Mucosa of descending colon (tissue), 3 donors: Measurements from ENCODE around the gene CAMKK1. TPM values are rescaled to one million over a fixed set of nuclear protein-coding genes. Genes with fewer than 3 reads are reported as not detected.
A peak's percentile ranks its signal among the peaks of the same experiment; 100 is the strongest.

Experiments
- ATAC-seq: fragments of 200-7000 bp; cut with Tn5 transposase; one replicate; pipeline ENCODE4 v1.9.1; 2020; ENCODE audit warnings: mild to moderate bottlenecking, moderate library complexity
- DNase-seq, 3 donors: peaks; one replicate each; pipeline ENCODE4 v3.0.0-alpha.2; 2020
- H3K36me3 ChIP-seq: fragments of 200-600 bp; one replicate; pipeline ENCODE4 v1.8.0; 2021; ENCODE audit warnings: low read depth, mild to moderate bottlenecking
- H3K4me1 ChIP-seq: fragments of 200-600 bp; one replicate; pipeline ENCODE4 v1.8.0; 2021; ENCODE audit warnings: low read depth, mild to moderate bottlenecking
- H3K4me3 ChIP-seq: fragments of 200-600 bp; one replicate; pipeline ENCODE4 v1.8.0; 2021; ENCODE audit warnings: mild to moderate bottlenecking
- H3K9me3 ChIP-seq: fragments of 200-600 bp; one replicate; pipeline ENCODE4 v1.8.0; 2021; ENCODE audit warnings: mild to moderate bottlenecking
- CTCF ChIP-seq: fragments of 200-600 bp; IDR thresholded peaks from one replicate; pipeline ENCODE4 v1.8.0; 2022; ENCODE audit warnings: antibody characterized with exemption, mild to moderate bottlenecking
- intact Hi-C, 2 donors: fragments of 100-400 bp; cut with DNase I in 1 of 2; cut with micrococcal nuclease in 1 of 2; formaldehyde crosslinking; loops; one replicate each; pipeline versions ENCODE4 v1.11.0 to v1.11.1; 2022; cut with DNase I, micrococcal nuclease
- total RNA-seq, 3 donors: library from RNA; stranded (reverse); fragmentation: NEBNext Ultra II Directional in 2 of 3; extraction: Animal tissue kit (Norgen Biotek cat#: 25700) in 2 of 3; gene quantifications; one replicate each; pipeline versions ENCODE4 v1.2.1 to v1.2.4, GENCODE V29; 2021 to 2023
- donor health status: DM: no; HTN: no; CAD: no; lungs with moderate emphysema.
- donor health status: DM: no; HTN: no; CAD: no.
- donor health status: DM: no; HTN: yes; CAD: no.

Gene CAMKK1
- total RNA-seq, 3 donors from 2014 or later, result 4.8 to 11.6 (median 6.2) TPM

- no peak for DNase-seq
- Histone ChIP-seq H3K9me3 (no peaks in the 10 kb centered on the region), H3K36me3 (no peaks in the 10 kb centered on the region), H3K4me3 (no peak overlapping the region), H3K4me1 (peaks cover 8% of the 10 kb centered on the region)
- TF ChIP-seq CTCF, result no peak
- intact Hi-C loops, result no loop called here
- ATAC-seq, result no peak
These were observed 7.8 kb upstream of the CAMKK1 start for GRCh38 chr17:3900646-3901045.

GRCh38 chr17:3897731-3898130 is 4.9 kb upstream of the CAMKK1 start:
- H3K36me3 ChIP-seq, result no peaks in the 10 kb centered on the region
- ATAC-seq (no peak), DNase-seq (no peak)
- no peak for TF ChIP-seq CTCF
- H3K9me3 ChIP-seq, result no peaks in the 10 kb centered on the region
- H3K4me1 ChIP-seq, result peaks cover 31% of the 10 kb centered on the region
- intact Hi-C loops, result no loop called here
- H3K4me3 ChIP-seq, result no peak overlapping the region

GRCh38 chr17:3896968-3897235 is 4.0 kb upstream of the CAMKK1 start:
- H3K4me3 ChIP-seq, result no peak overlapping the region
- ATAC-seq, result no peak

GRCh38 chr17:3896108-3896967 is 3.5 kb upstream of the CAMKK1 start:
- TF ChIP-seq CTCF, result no peak
- Histone ChIP-seq H3K36me3 (no peaks in the 10 kb centered on the region), H3K9me3 (no peaks in the 10 kb centered on the region), H3K4me1 (peaks cover 38% of the 10 kb centered on the region), H3K4me3 (no peak overlapping the region)
- intact Hi-C loops, result no loop called here
- DNase-seq (no peak), ATAC-seq (no peak)

More at GRCh38 chr17:3896968-3897235, 4.0 kb upstream of the CAMKK1 start:
- intact Hi-C loops, result no loop called here
- DNase-seq, result no peak
- H3K36me3 ChIP-seq, result no peaks in the 10 kb centered on the region
- TF ChIP-seq CTCF, result no peak
- H3K9me3 ChIP-seq, result no peaks in the 10 kb centered on the region
- H3K4me1 ChIP-seq, result peaks cover 33% of the 10 kb centered on the region

- ATAC-seq (no peak), DNase-seq (peak in 1 of 3 donors; percentile 53)
- intact Hi-C loops, result no loop called here
- H3K36me3 ChIP-seq, result no peaks in the 10 kb centered on the region
- no peak overlapping the region for H3K4me3 ChIP-seq
- no peaks in the 10 kb centered on the region for H3K9me3 ChIP-seq
- H3K4me1 ChIP-seq, result peaks cover 39% of the 10 kb centered on the region
- no peak for TF ChIP-seq CTCF
These were observed 2.5 kb upstream of the CAMKK1 start for GRCh38 chr17:3895354-3895753.
